BE2C (cell line): ENCODE data around the gene NIN.

ENCODE experiments used
- DNase-seq: peaks from one replicate; pipeline ENCODE4 v3.0.0-alpha.2; 2020
- H3K27me3 ChIP-seq: fragments of 250-450 bp; sonication (Bioruptor Pico); 2 replicates; pipeline ENCODE4 v1.5.1; 2020; ENCODE audit warnings: mild to moderate bottlenecking
- H3K36me3 ChIP-seq: fragments of 250-450 bp; sonication (Bioruptor Pico); 2 replicates; pipeline ENCODE4 v1.5.1; 2020; ENCODE audit warnings: mild to moderate bottlenecking
- H3K4me1 ChIP-seq: fragments of 250-450 bp; sonication (Bioruptor Pico); 2 replicates; pipeline ENCODE4 v1.5.1; 2020
- H3K4me3 ChIP-seq: 2 replicates; pipeline ENCODE4 v1.5.1; 2011; ENCODE audit warnings: low read depth, low read length
- H3K9me3 ChIP-seq: fragments of 250-450 bp; sonication (Bioruptor Pico); 2 replicates; pipeline ENCODE4 v1.5.1; 2020
- TF ChIP-seq, protein P1 (sequence below): IDR thresholded peaks from 2 replicates; pipeline ENCODE4 v1.5.1; 2012; ENCODE audit warnings: mild to moderate bottlenecking, low read depth, low read length

The NIN gene

GRCh38 chr14:50792634-50793068 lies 38.3 kb downstream of the NIN start:
- Histone ChIP-seq H3K27me3 (no peaks in the 10 kb centered on the region), H3K4me1 (peaks cover 8% of the 10 kb centered on the region), H3K36me3 (no peaks in the 10 kb centered on the region; the same call in 1 of the 2 replicates), H3K4me3 (no peak overlapping the region), H3K9me3 (no peaks in the 10 kb centered on the region)
- TF ChIP-seq, protein P1, sequence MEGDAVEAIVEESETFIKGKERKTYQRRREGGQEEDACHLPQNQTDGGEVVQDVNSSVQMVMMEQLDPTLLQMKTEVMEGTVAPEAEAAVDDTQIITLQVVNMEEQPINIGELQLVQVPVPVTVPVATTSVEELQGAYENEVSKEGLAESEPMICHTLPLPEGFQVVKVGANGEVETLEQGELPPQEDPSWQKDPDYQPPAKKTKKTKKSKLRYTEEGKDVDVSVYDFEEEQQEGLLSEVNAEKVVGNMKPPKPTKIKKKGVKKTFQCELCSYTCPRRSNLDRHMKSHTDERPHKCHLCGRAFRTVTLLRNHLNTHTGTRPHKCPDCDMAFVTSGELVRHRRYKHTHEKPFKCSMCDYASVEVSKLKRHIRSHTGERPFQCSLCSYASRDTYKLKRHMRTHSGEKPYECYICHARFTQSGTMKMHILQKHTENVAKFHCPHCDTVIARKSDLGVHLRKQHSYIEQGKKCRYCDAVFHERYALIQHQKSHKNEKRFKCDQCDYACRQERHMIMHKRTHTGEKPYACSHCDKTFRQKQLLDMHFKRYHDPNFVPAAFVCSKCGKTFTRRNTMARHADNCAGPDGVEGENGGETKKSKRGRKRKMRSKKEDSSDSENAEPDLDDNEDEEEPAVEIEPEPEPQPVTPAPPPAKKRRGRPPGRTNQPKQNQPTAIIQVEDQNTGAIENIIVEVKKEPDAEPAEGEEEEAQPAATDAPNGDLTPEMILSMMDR = no peak
- DNase-seq = no peak

GRCh38 chr14:50792051-50792477 lies 38.9 kb downstream of the NIN start:
- no peak for DNase-seq
- Histone ChIP-seq H3K4me1 (peaks cover 8% of the 10 kb centered on the region), H3K36me3 (no peaks in the 10 kb centered on the region; the same call in 1 of the 2 replicates), H3K27me3 (no peaks in the 10 kb centered on the region), H3K4me3 (no peak overlapping the region), H3K9me3 (no peaks in the 10 kb centered on the region)
- TF ChIP-seq, protein P1 = no peak

DNA sequence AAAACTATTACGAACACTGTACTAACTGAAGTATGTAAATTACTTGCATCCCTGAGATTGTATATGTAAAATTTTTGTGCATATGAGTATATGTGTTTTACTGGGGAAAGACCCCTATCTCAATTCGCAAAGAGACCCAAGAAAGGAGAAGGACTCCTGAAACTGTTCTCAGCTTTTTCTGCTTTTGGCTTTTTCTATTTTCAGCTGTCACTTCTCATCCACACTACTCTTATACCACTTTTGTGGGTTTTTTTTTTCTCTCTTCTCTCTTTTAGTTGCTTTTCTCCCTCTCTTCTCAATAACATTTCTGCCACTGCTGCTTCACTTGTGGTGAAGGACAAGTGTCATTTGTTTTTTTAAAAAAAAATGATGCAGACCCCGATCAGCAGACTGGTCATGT lies 39.8 kb downstream of the NIN start:
- Histone ChIP-seq H3K27me3 (no peaks in the 10 kb centered on the region), H3K36me3 (no peaks in the 10 kb centered on the region; the same call in 1 of the 2 replicates), H3K4me1 (peaks cover 7% of the 10 kb centered on the region), H3K4me3 (no peak overlapping the region), H3K9me3 (no peaks in the 10 kb centered on the region)
- TF ChIP-seq, protein P1 = no peak
- DNase-seq = no peak

DNA sequence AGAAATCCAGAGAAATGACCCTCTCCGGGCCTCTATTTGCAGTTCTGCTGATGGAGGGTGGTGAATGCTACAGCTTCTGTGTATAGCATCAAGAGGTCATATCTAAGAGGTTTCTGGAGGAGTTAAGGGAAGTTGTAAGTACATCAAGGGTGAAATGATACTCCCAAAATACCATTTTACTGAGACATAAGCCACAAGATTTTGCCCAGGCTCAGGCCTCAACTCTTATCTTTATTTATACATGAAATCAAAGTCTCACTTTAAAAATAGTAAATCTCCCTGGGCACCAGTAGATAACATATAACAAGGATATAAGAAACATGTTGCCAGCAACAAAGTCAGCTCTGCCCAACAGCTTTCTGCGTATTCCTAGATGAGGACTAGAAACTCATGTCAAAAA lies 40.4 kb downstream of the NIN start:
- Histone ChIP-seq H3K4me1 (peaks cover 4% of the 10 kb centered on the region), H3K36me3 (no peaks in the 10 kb centered on the region; the same call in 1 of the 2 replicates)

DNA sequence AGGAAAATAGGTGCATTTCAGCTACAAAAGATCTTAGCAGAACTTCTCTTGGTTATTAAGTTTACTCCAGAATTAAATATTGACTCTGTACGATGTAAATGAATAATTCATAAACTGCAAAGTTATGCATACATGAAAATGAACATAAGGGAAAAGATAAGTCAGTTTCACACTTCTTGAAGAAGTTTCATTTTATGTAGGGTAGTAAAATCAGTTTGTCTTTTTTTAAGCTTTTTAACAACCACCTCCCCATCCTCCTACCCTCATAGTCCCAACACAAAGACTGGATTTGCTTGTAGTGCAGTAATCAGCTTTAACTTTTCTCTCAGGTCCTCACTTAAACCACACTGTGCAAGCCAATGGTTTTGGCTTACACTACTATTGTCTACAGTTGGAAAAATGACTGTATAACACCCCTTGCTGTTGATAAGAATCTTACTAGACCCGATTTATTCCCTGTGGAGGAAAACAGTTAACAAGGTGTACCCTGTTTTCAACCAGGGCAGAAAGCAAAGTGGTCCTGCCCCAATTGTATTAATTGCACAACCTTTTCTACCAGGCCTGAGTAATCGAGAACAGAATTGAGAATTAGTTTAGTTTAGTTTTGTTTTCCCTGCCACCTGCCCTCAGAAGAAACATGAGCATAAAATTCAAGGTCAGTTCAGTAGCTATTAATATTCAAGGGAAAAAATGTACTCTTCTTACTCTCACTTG lies 44.1 kb downstream of the NIN start:
- Histone ChIP-seq H3K4me3 (no peak overlapping the region), H3K4me1 (no peaks in the 10 kb centered on the region; the same call in none of the 2 replicates), H3K36me3 (no peaks in the 10 kb centered on the region), H3K27me3 (no peaks in the 10 kb centered on the region), H3K9me3 (no peaks in the 10 kb centered on the region)
- no peak for DNase-seq
- TF ChIP-seq, protein P1 = no peak

More for the DNA sequence above, 40.4 kb downstream of the NIN start:
- no peak overlapping the region for H3K4me3 ChIP-seq
- no peak for DNase-seq
- TF ChIP-seq, protein P1 = no peak
- no peaks in the 10 kb centered on the region for H3K27me3 ChIP-seq
- no peaks in the 10 kb centered on the region for H3K9me3 ChIP-seq

DNA sequence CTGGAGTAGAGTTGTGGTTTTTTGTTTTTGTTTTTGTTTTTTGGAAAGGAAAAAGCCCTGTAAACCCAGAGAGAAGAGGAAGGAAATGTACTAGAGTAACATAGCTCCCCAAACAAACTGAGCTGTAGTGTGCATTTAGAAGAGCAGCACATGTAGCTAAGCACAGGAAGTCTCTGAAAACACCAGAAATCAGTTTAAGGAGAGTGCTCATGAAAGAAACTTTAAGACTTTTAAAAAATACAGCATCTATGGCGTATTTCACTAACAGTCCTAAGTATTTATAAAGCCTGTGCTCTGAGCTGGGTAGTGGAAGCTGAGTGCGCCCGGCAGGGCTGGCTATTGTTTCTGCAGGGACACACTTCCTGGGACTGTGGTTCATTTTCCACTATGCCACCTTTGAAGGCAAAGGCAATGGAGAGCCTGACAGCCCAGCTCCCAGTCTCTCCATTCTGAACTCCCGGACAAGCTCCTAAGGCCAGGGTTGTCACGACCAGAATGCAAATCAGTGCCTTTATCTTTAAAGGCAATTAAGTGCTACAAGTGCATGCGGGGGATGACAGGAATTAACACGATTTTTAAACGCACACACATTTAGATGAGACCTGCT lies 45.4 kb downstream of the NIN start:
- Histone ChIP-seq H3K9me3 (no peaks in the 10 kb centered on the region), H3K36me3 (no peaks in the 10 kb centered on the region), H3K27me3 (no peaks in the 10 kb centered on the region), H3K4me1 (no peaks in the 10 kb centered on the region; the same call in none of the 2 replicates), H3K4me3 (no peak overlapping the region)
- no peak for DNase-seq
- TF ChIP-seq, protein P1 = no peak
